ENCODE data around the gene CYP2A7.
"Not testable (repeated sequence)": the region's sequence is repeated elsewhere in the genome, so short reads cannot be mapped to it uniquely, and the experiment has no call there.

- TF ChIP-seq POLR2A, CTCF, EP300 (IDR thresholded peaks at IDR 0.05): not testable (repeated sequence)
Measured at GRCh38 chr19:40879349-40879748, 2.7 kb downstream of the CYP2A7 start.
